GM18858 (cell line): Measurements from ENCODE around the gene CDRT15.
"Not testable (repeated sequence)": the region's sequence is repeated elsewhere in the genome, so short reads cannot be mapped to it uniquely, and the experiment has no call there.

Source experiments
- ATAC-seq: cut with Tn5 transposase; IDR thresholded peaks from one replicate; pipeline ENCODE4 v1.9.1; 2021; ENCODE audit not compliant: unreplicated experiment

Gene CDRT15

DNA sequence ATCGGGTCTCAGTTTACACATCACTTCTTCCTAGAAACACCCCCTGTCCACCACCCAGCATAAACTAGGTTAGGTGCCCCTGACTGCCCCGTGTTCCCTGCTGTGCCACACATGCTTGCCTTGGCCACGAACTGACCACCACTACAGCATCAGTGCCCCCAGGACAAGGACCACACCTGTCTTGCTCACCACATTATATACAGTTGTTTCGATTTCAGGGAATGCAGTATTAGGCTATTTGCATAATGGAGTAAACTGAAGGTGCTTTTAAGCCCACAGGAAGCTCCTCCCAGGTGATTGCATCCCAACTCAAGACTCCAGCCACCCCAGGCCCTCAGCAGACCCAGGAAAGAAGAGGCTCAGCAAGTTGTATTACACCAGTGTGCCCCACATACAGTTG is 50.2 kb downstream of the CDRT15 start:
- not testable (repeated sequence) for ATAC-seq
